Mesenchymal stem cell (in vitro differentiated cells and primary cell): ENCODE results near the gene KIAA1217.
"Not testable (repeated sequence)": the region's sequence is repeated elsewhere in the genome, so short reads cannot be mapped to it uniquely, and the experiment has no call there.

Experiments
- DNase-seq: peaks from one replicate; pipeline ENCODE4 v3.0.0-alpha.2; 2013
- H2AFZ ChIP-seq: one replicate; pipeline ENCODE4 v1.6.1; 2013; ENCODE audit warnings: low read depth, mild to moderate bottlenecking, control low read depth, inconsistent platforms, low read length, moderate library complexity
- H2AK5ac ChIP-seq: 2 replicates; pipeline ENCODE4 v1.6.1; 2013; ENCODE audit warnings: low read length, moderate library complexity, mild to moderate bottlenecking, inconsistent platforms; ENCODE audit not compliant: severe bottlenecking
- H2BK120ac ChIP-seq: one replicate; pipeline ENCODE4 v1.6.1; 2013; ENCODE audit warnings: low read depth, mild to moderate bottlenecking, inconsistent platforms, low read length, moderate library complexity
- H2BK12ac ChIP-seq, 2 experiments: one replicate each; pipeline ENCODE4 v1.6.1; 2013; ENCODE audit warnings: inconsistent platforms in 2 of 2, low read length in 2 of 2, mild to moderate bottlenecking in 2 of 2, moderate library complexity in 2 of 2, control low read depth in 1 of 2
- H2BK15ac ChIP-seq: one replicate; pipeline ENCODE4 v1.6.1; 2013; ENCODE audit warnings: mild to moderate bottlenecking, low read depth, inconsistent platforms; ENCODE audit not compliant: poor library complexity, severe bottlenecking
- H2BK5ac ChIP-seq: 2 replicates; pipeline ENCODE4 v1.6.1; 2013; ENCODE audit warnings: low read depth, mild to moderate bottlenecking, low read length, control low read depth, inconsistent platforms; ENCODE audit not compliant: poor library complexity, severe bottlenecking
- H3K14ac ChIP-seq, 2 experiments: one replicate each; pipeline ENCODE4 v1.6.1; 2013; ENCODE audit warnings: inconsistent platforms in 2 of 2, low read length in 2 of 2, control low read depth in 1 of 2, mild to moderate bottlenecking in 1 of 2, moderate library complexity in 1 of 2
- H3K18ac ChIP-seq, 2 experiments: one replicate each; pipeline ENCODE4 v1.6.1; 2013; ENCODE audit warnings: inconsistent platforms in 2 of 2, low read length in 2 of 2, control low read depth in 1 of 2, low read depth in 1 of 2, mild to moderate bottlenecking in 1 of 2
- H3K23ac ChIP-seq, 2 experiments: one replicate each; pipeline ENCODE4 v1.6.1; 2013; ENCODE audit warnings: inconsistent platforms in 2 of 2, low read length in 2 of 2, mild to moderate bottlenecking in 2 of 2, moderate library complexity in 2 of 2, control low read depth in 1 of 2
- H3K27ac ChIP-seq: 2 replicates; pipeline ENCODE4 v1.5.1; 2013; ENCODE audit warnings: mild to moderate bottlenecking, moderate library complexity, low read length, control low read depth, inconsistent platforms; ENCODE audit not compliant: poor library complexity, severe bottlenecking
- H3K27me3 ChIP-seq, 2 experiments: 2 replicates each; pipeline versions ENCODE4 v1.6.1 to v1.7.0; 2013; ENCODE audit warnings: low read length in 2 of 2, mild to moderate bottlenecking in 2 of 2, moderate library complexity in 2 of 2, control low read depth in 1 of 2, inconsistent platforms in 1 of 2; ENCODE audit not compliant: control insufficient read depth in 1 of 2, insufficient read depth in 1 of 2
- H3K36me3 ChIP-seq, 2 experiments: 2 replicates each; pipeline versions ENCODE4 v1.6.1 to v1.7.0; 2013; ENCODE audit warnings: low read length in 2 of 2, control low read depth in 1 of 2, inconsistent platforms in 1 of 2, low read depth in 1 of 2, mild to moderate bottlenecking in 1 of 2; ENCODE audit not compliant: insufficient read depth in 2 of 2, control insufficient read depth in 1 of 2
- H3K4ac ChIP-seq, 2 experiments: one replicate each; pipeline ENCODE4 v1.6.1; 2013; ENCODE audit warnings: inconsistent platforms in 2 of 2, low read length in 2 of 2, mild to moderate bottlenecking in 2 of 2, moderate library complexity in 2 of 2, control low read depth in 1 of 2, low read depth in 1 of 2
- H3K4me1 ChIP-seq: 2 replicates; pipeline ENCODE4 v1.6.1; 2013; ENCODE audit warnings: low read depth, low read length, control low read depth; ENCODE audit not compliant: control insufficient read depth, insufficient read depth
- H3K4me2 ChIP-seq: 2 replicates; pipeline ENCODE4 v1.6.1; 2013; ENCODE audit warnings: low read length, mild to moderate bottlenecking, inconsistent platforms; ENCODE audit not compliant: poor library complexity, severe bottlenecking
- H3K4me3 ChIP-seq, 2 experiments: 2 replicates each; pipeline versions ENCODE4 v1.5.1 to v1.7.0; 2013; ENCODE audit warnings: low read length in 2 of 2, mild to moderate bottlenecking in 2 of 2, control low read depth in 1 of 2, low read depth in 1 of 2; ENCODE audit not compliant: insufficient read depth in 1 of 2
- H3K79me1 ChIP-seq: replicated peaks from 2 replicates; pipeline ENCODE4 v1.6.1; 2013; ENCODE audit warnings: mild to moderate bottlenecking, control low read depth, low read length, inconsistent platforms; ENCODE audit not compliant: poor library complexity, severe bottlenecking
- H3K9ac ChIP-seq: 2 replicates; pipeline ENCODE4 v1.7.0; 2013; ENCODE audit warnings: mild to moderate bottlenecking, low read length, moderate library complexity
- H3K9me3 ChIP-seq: 2 replicates; pipeline ENCODE4 v1.7.0; 2013; ENCODE audit warnings: mild to moderate bottlenecking, low read length; ENCODE audit not compliant: control insufficient read depth
- H4K8ac ChIP-seq: one replicate; pipeline ENCODE4 v1.6.1; 2013; ENCODE audit warnings: inconsistent platforms, mild to moderate bottlenecking, low read length, moderate library complexity
- H4K91ac ChIP-seq: one replicate; pipeline ENCODE4 v1.6.1; 2013; ENCODE audit warnings: mild to moderate bottlenecking, low read length, inconsistent platforms
- WGBS: methylation state at CpG from one replicate; pipeline ENCODE4 v1.1.7; 2013; ENCODE audit warnings: mixed read lengths; 5-methylcytosine and 5-hydroxymethylcytosine counted together

KIAA1217 gene

DNA sequence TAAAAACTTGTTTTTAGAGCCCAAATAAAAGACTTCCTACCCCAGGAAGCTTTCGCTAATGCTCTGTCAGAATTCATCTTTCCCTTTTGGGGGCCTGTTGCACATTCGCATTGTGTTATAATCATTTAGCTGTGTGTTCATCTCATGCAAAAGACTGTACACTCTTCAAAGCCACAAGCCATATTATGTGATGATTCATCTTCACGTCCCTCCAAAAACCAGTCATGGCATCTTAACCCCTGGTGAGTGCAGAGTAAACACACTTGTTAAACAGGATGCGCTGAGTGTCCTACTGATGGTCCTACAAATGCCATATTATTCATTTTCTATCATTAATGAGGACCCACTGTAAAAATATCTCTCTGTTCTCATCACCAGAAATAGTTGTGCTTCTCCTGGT is 235.4 kb downstream of the KIAA1217 start:
- H4K8ac ChIP-seq = no peak overlapping the region
- 6% methylated on average over 4 of the region's 4 CpGs for WGBS
- no peak overlapping the region for H2AFZ ChIP-seq
- H3K27me3 ChIP-seq = no peaks in the 10 kb centered on the region
- no peak overlapping the region for H3K9ac ChIP-seq
- no peak overlapping the region for H2BK12ac ChIP-seq
- no peaks in the 10 kb centered on the region for H3K9me3 ChIP-seq
- peak; percentile 95 for DNase-seq
- no peak overlapping the region for H3K14ac ChIP-seq
- no peak overlapping the region for H4K91ac ChIP-seq
- no peak overlapping the region for H3K23ac ChIP-seq
- H3K4me3 ChIP-seq = no peak overlapping the region
- H2BK120ac ChIP-seq = no peak overlapping the region
- peaks cover 14% of the 10 kb centered on the region for H3K4me1 ChIP-seq
- no peaks in the 10 kb centered on the region for H3K36me3 ChIP-seq
- H3K4me2 ChIP-seq = no peak overlapping the region
- H2BK15ac ChIP-seq = no peak overlapping the region
- no peak overlapping the region for H2AK5ac ChIP-seq
- no peak overlapping the region for H3K18ac ChIP-seq
- no peak overlapping the region for H2BK5ac ChIP-seq
- H3K79me1 ChIP-seq = no peaks in the 10 kb centered on the region
- H3K27ac ChIP-seq = no peak overlapping the region
- no peak overlapping the region for H3K4ac ChIP-seq

DNA sequence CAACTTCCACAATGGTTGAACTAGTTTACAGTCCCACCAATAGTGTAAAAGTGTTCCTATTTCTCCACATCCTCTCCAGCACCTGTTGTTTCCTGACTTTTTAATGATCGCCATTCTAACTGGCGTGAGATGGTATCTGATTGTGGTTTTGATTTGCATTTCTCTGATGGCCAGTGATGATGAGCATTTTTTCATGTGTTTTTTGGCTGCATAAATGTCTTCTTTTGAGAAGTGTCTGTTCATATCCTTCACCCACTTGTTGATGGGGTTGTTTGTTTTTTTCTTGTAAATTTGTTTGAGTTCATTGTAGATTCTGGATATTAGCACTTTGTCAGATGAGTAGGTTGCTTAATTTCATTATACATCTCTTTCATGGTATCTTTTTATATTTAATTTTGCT is 237.0 kb downstream of the KIAA1217 start:
- H3K4ac ChIP-seq, H3K27ac ChIP-seq, H3K79me1 ChIP-seq, H4K8ac ChIP-seq, H2BK120ac ChIP-seq, H2BK12ac ChIP-seq, H3K36me3 ChIP-seq, H3K4me3 ChIP-seq, H3K14ac ChIP-seq, DNase-seq, H2AK5ac ChIP-seq, H3K4me2 ChIP-seq, H3K27me3 ChIP-seq, H3K23ac ChIP-seq, H2BK5ac ChIP-seq, H2AFZ ChIP-seq, H3K9me3 ChIP-seq, H2BK15ac ChIP-seq, H3K9ac ChIP-seq, H3K18ac ChIP-seq, H4K91ac ChIP-seq: not testable (repeated sequence)
- H3K4me1 ChIP-seq = peaks cover 11% of the 10 kb centered on the region
- WGBS = no CpG with 5 or more reads among the region's 2 CpGs

DNA sequence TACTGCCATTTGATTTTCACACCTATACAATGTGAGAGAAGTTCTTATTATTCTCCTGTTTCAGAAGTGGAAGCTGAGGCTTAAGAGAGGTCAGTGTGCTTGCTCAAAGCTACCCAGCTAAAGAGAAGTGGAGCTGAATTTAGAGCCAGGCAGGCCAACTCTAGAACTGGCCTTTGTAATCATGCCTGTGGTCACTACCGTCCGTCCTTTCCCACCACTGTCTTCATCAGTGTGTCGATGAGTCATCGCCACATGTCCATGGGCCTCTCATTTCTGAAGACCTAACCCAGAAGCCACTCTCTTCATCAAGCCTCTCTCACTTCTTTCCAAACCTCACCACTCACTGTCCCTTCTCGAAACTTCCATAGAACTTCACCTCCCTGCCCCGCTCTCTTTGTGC is 237.8 kb downstream of the KIAA1217 start:
- 23% methylated on average over 6 of the region's 6 CpGs for WGBS

GRCh38 chr10:24448351-24448999 is 239.5 kb downstream of the KIAA1217 start:
- no peak overlapping the region for H2BK15ac ChIP-seq
- H3K4me1 ChIP-seq = peaks cover 9% of the 10 kb centered on the region
- H3K14ac ChIP-seq = no peak overlapping the region
- no peak overlapping the region for H2AK5ac ChIP-seq
- no peak overlapping the region for H2BK5ac ChIP-seq
- peak overlapping the region; percentile 62 to 82 for H3K18ac ChIP-seq
- peak overlapping the region; percentile 42 for H2BK120ac ChIP-seq
- no peaks in the 10 kb centered on the region for H3K27me3 ChIP-seq
- peak overlapping the region; percentile 12 for H4K8ac ChIP-seq
- no peaks in the 10 kb centered on the region for H3K9me3 ChIP-seq
- H3K36me3 ChIP-seq = no peaks in the 10 kb centered on the region
- no peak overlapping the region for H3K23ac ChIP-seq
- peak overlapping the region in 1 of 2 experiments; percentile 63 for H2BK12ac ChIP-seq
- peak; percentile 46 for DNase-seq
- H3K4me2 ChIP-seq = no peak overlapping the region
- peak overlapping the region; percentile 8 for H3K27ac ChIP-seq
- WGBS = 46% methylated on average over 3 of the region's 3 CpGs
- no peaks in the 10 kb centered on the region for H3K79me1 ChIP-seq
- peak overlapping the region in 1 of 2 experiments; percentile 24 for H3K4ac ChIP-seq
- peak overlapping the region; percentile 96 for H3K9ac ChIP-seq
- H3K4me3 ChIP-seq = peak overlapping the region in 1 of 2 experiments; percentile 87
- H4K91ac ChIP-seq = peak overlapping the region; percentile 18
- H2AFZ ChIP-seq = no peak overlapping the region

More for the DNA sequence above, 237.8 kb downstream of the KIAA1217 start:
- H2BK120ac ChIP-seq = no peak overlapping the region
- H3K9ac ChIP-seq = peak overlapping the region; percentile 11
- H2AK5ac ChIP-seq = no peak overlapping the region
- H2AFZ ChIP-seq = no peak overlapping the region
- peak; percentile 98 for DNase-seq
- H3K23ac ChIP-seq = no peak overlapping the region
- no peak overlapping the region for H4K8ac ChIP-seq
- H2BK5ac ChIP-seq = no peak overlapping the region
- no peak overlapping the region for H3K4me2 ChIP-seq
- H3K4me3 ChIP-seq = no peak overlapping the region
- H3K27me3 ChIP-seq = no peaks in the 10 kb centered on the region
- H3K36me3 ChIP-seq = no peaks in the 10 kb centered on the region
- H3K14ac ChIP-seq = no peak overlapping the region
- H4K91ac ChIP-seq = no peak overlapping the region
- no peaks in the 10 kb centered on the region for H3K79me1 ChIP-seq
- no peak overlapping the region for H3K4ac ChIP-seq
- peak overlapping the region in 1 of 2 experiments; percentile 54 for H2BK12ac ChIP-seq
- H3K27ac ChIP-seq = peak overlapping the region; percentile 42
- H2BK15ac ChIP-seq = no peak overlapping the region
- no peaks in the 10 kb centered on the region for H3K9me3 ChIP-seq
- H3K18ac ChIP-seq = no peak overlapping the region
- H3K4me1 ChIP-seq = peaks cover 9% of the 10 kb centered on the region
